ENCODE results near the gene ZNF362.
"Not testable (repeated sequence)": the region's sequence is repeated elsewhere in the genome, so short reads cannot be mapped to it uniquely, and the experiment has no call there.

ZNF362 gene

GRCh38 chr1:33256471-33257206, at the start of gene ZNF362:
Gene ZNF362, plus strand, starts transcription at chr1:33256492. Its CDS starts 14,083 bp downstream, at chr1:33270575.
- peak; percentile 74 for DNase-seq

- DNase-seq, result no peak
Measured at GRCh38 chr1:33211972-33212371, 44.3 kb upstream of the ZNF362 start.

- DNase-seq, result no peak
Measured at GRCh38 chr1:33219886-33220661, 36.2 kb upstream of the ZNF362 start.

GRCh38 chr1:33220676-33221384, 35.5 kb upstream of the ZNF362 start:
- DNase-seq, result no peak

GRCh38 chr1:33221385-33221758, 34.9 kb upstream of the ZNF362 start:
- DNase-seq, result no peak

GRCh38 chr1:33222381-33222780, 33.9 kb upstream of the ZNF362 start:
- no peak for DNase-seq

GRCh38 chr1:33224166-33224707, 32.1 kb upstream of the ZNF362 start:
- no peak for DNase-seq

GRCh38 chr1:33225586-33225985, 30.7 kb upstream of the ZNF362 start:
- no peak for DNase-seq

- DNase-seq, result no peak
Measured at GRCh38 chr1:33228935-33229487, 27.3 kb upstream of the ZNF362 start.

- no peak for DNase-seq
Measured at GRCh38 chr1:33231166-33231565, 25.1 kb upstream of the ZNF362 start.

GRCh38 chr1:33232716-33233115, 23.6 kb upstream of the ZNF362 start:
- no peak for DNase-seq

- no peak for DNase-seq
Measured at GRCh38 chr1:33234131-33234530, 22.2 kb upstream of the ZNF362 start.

GRCh38 chr1:33234588-33234990, 21.7 kb upstream of the ZNF362 start:
- no peak for DNase-seq

- no peak for DNase-seq
Measured at GRCh38 chr1:33235521-33235920, 20.8 kb upstream of the ZNF362 start.

GRCh38 chr1:33236498-33236897, 19.8 kb upstream of the ZNF362 start:
- no peak for DNase-seq

GRCh38 chr1:33237579-33237978, 18.7 kb upstream of the ZNF362 start:
- DNase-seq, result no peak

- not testable (repeated sequence) for DNase-seq
Measured at GRCh38 chr1:33238194-33238724, 18.0 kb upstream of the ZNF362 start.

- DNase-seq, result not testable (repeated sequence)
Measured at GRCh38 chr1:33239410-33239809, 16.9 kb upstream of the ZNF362 start.

- DNase-seq, result no peak
Measured at GRCh38 chr1:33241866-33242265, 14.4 kb upstream of the ZNF362 start.

- no peak for DNase-seq
Measured at GRCh38 chr1:33242652-33243051, 13.6 kb upstream of the ZNF362 start.

GRCh38 chr1:33244143-33244808, 12.0 kb upstream of the ZNF362 start:
- no peak for DNase-seq

GRCh38 chr1:33244809-33245186, 11.5 kb upstream of the ZNF362 start:
- no peak for DNase-seq

All from 8988T (cell line).